Stomach (tissue), 9 donors: Measurements from ENCODE around the gene OSBPL1A. TPM values are rescaled to one million over a fixed set of nuclear protein-coding genes. Genes with fewer than 3 reads are reported as not detected.

Experiments
- DNase-seq, 2 donors: peaks; one replicate each; pipeline versions ENCODE4 v3.0.0 to v3.0.0-alpha.2; 2013 to 2019
- H3K27ac ChIP-seq, 5 donors: fragments of 200-600 bp in 4 of 5; sonication (generic) in 4 of 5; one replicate each; pipeline ENCODE4 v1.5.1; 2013 to 2019; ENCODE audit warnings: mild to moderate bottlenecking in 1 of 5, moderate library complexity in 1 of 5
- H3K27me3 ChIP-seq, 3 donors: fragments of 200-600 bp; sonication (generic); one replicate each; pipeline ENCODE4 v1.5.1; 2017 to 2019; ENCODE audit warnings: mixed run types in 1 of 3
- H3K36me3 ChIP-seq, 4 donors: fragments of 200-600 bp; sonication (generic); 1 replicate in 3 of 4; 2 replicates in 1 of 4; pipeline ENCODE4 v1.5.1; 2016 to 2019
- H3K4me1 ChIP-seq, 4 donors: fragments of 200-600 bp; sonication (generic); one replicate each; pipeline ENCODE4 v1.5.1; 2016 to 2019
- H3K4me3 ChIP-seq, 4 donors: fragments of 200-600 bp; sonication (generic) in 3 of 4; one replicate each; pipeline ENCODE4 v1.5.1; 2016 to 2019; ENCODE audit warnings: mild to moderate bottlenecking in 1 of 4
- H3K9me3 ChIP-seq, 4 donors: fragments of 200-600 bp; sonication (generic); one replicate each; pipeline ENCODE4 v1.5.1; 2016 to 2019
- EP300 ChIP-seq: sonication (generic); formaldehyde crosslinking; IDR thresholded peaks from one replicate; pipeline ENCODE4 v1.6.1; 2017; ENCODE audit warnings: antibody characterized with exemption
- POLR2A ChIP-seq, 4 donors: fragments of 450-650 bp; IDR thresholded peaks; one replicate each; pipeline ENCODE4 v1.6.1; 2016; ENCODE audit warnings: antibody characterized with exemption in 4 of 4, control low read depth in 2 of 4, mild to moderate bottlenecking in 1 of 4, moderate library complexity in 1 of 4
- POLR2AphosphoS5 ChIP-seq, 3 donors: sonication (generic); formaldehyde crosslinking; IDR thresholded peaks; one replicate each; pipeline ENCODE4 v1.6.1; 2016; ENCODE audit warnings: antibody characterized with exemption in 3 of 3
- WGBS, 5 donors: extraction: QIAGEN DNeasy Blood & Tissue Kit in 3 of 5; methylation state at CpG; one replicate each; pipeline versions ENCODE4 v1.1.5 to v1.1.7; 2013 to 2018; 5-methylcytosine and 5-hydroxymethylcytosine counted together
- intact Hi-C: fragments of 100-400 bp; cut with DNase I; formaldehyde crosslinking; loops from one replicate; pipeline ENCODE4 v1.15.1; 2023; ENCODE audit warnings: low total_unique reads
- polyA plus RNA-seq, 3 donors: library from polyadenylated mRNA; stranded (reverse); fragments of 200-250 nt; gene quantifications; one replicate each; pipeline ENCODE4 v1.2.3, GENCODE V29; 2013
- total RNA-seq, 5 donors: library from RNA; depleted of rRNA; stranded (reverse); fragments of >200 nt; gene quantifications; one replicate each; pipeline versions ENCODE4 v1.1.0 to v1.2.3, GENCODE V29; 2014 to 2016
- TF ChIP-seq, protein P1 (sequence below), 7 experiments: fragments of 450-650 bp in 4 of 7; fragments of 200-600 bp in 3 of 7; sonication (generic) in 3 of 7; IDR thresholded peaks; one replicate each; pipeline ENCODE4 v1.5.1; 2016 to 2019; ENCODE audit warnings: antibody characterized with exemption in 7 of 7, control low read depth in 2 of 7, mild to moderate bottlenecking in 1 of 7
- donor health status: healthy with polysubstance abuse.
- donor health status: Bipolar disorder and iron deficiency.
- donor health status: healthy.

OSBPL1A gene
- total and polyA plus RNA-seq, 8 donors = 13.6 to 129 (median 38.8) TPM

DNA sequence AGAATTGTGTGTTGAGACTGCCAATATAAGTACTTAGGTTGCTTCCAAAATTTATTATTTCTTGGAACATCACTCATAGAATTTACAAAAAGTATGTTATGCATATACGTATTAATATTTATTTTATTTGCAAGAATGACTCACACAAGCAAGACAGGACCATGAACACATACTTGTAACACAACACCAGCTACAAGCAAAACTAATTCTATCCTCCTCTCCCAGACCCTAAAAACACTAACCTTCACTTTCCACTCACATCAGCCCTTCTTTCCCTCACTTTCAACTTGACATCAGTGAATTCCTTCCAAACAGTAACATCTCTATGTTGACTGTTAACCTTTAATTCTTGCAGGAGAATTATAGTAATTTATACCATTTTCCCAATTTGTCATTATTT lies 24.3 kb downstream of the OSBPL1A start:
- no peak overlapping the region for H3K4me3 ChIP-seq
- no peaks in the 10 kb centered on the region for H3K4me1 ChIP-seq
- H3K27me3 ChIP-seq = no peaks in the 10 kb centered on the region
- TF ChIP-seq POLR2AphosphoS5 (IDR thresholded peaks at IDR 0.05) (no peak), EP300 (no peak), POLR2A (IDR thresholded peaks at IDR 0.05) (no peak)
- TF ChIP-seq, protein P1, sequence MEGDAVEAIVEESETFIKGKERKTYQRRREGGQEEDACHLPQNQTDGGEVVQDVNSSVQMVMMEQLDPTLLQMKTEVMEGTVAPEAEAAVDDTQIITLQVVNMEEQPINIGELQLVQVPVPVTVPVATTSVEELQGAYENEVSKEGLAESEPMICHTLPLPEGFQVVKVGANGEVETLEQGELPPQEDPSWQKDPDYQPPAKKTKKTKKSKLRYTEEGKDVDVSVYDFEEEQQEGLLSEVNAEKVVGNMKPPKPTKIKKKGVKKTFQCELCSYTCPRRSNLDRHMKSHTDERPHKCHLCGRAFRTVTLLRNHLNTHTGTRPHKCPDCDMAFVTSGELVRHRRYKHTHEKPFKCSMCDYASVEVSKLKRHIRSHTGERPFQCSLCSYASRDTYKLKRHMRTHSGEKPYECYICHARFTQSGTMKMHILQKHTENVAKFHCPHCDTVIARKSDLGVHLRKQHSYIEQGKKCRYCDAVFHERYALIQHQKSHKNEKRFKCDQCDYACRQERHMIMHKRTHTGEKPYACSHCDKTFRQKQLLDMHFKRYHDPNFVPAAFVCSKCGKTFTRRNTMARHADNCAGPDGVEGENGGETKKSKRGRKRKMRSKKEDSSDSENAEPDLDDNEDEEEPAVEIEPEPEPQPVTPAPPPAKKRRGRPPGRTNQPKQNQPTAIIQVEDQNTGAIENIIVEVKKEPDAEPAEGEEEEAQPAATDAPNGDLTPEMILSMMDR (IDR thresholded peaks at IDR 0.05) = no peak
- H3K27ac ChIP-seq = no peak overlapping the region
- 86 to 95% (median 88%) methylated on average over 1 of the region's 1 CpG for WGBS, 5 donors
- H3K9me3 ChIP-seq = no peaks in the 10 kb centered on the region
- intact Hi-C loops = no loop called here
- H3K36me3 ChIP-seq = peaks cover 3 to 37% (median 36%) of the 10 kb centered on the region in 4 donors
- DNase-seq = no peak

DNA sequence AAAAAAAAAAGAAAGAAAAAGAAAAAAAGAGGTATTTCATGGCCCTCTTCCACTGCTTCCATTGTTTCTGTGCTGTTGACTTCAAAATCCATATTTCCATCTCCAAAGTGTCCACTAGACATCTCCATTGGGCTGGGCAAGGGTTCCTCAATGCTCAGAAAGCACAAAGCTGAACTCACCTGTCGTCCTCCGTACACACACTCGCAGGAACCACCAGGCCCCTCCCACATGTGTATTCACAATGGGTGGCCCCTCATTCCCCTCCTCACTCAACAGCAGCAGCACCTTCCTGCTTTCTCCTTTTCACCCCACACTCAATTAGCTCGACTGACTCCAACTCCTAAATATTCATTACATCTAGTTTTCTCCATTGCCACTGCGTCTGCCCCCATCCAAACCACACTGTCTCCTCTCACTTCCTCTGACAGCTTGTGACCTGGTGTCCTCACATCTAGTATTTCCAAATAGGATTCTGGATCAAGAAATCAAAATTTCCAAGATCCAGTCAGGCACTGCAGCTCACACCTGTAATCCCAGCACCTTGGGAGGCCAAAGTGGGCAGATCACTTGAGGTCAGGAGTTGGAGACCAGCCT lies 25.2 kb downstream of the OSBPL1A start:
- no peaks in the 10 kb centered on the region for H3K27me3 ChIP-seq
- H3K27ac ChIP-seq = no peak overlapping the region
- no peak for TF ChIP-seq POLR2A (IDR thresholded peaks at IDR 0.05)
- no peak for TF ChIP-seq POLR2AphosphoS5 (IDR thresholded peaks at IDR 0.05)
- TF ChIP-seq EP300 = no peak
- TF ChIP-seq, protein P1 (IDR thresholded peaks at IDR 0.05) = no peak
- no peaks in the 10 kb centered on the region for H3K4me1 ChIP-seq
- H3K4me3 ChIP-seq = no peak overlapping the region
- DNase-seq = no peak
- H3K9me3 ChIP-seq = no peaks in the 10 kb centered on the region
- 85 to 93% (median 88%) methylated on average over 5 of the region's 5 CpGs for WGBS, 5 donors
- intact Hi-C loops = no loop called here
- peaks cover 3 to 39% (median 37%) of the 10 kb centered on the region in 4 donors for H3K36me3 ChIP-seq

DNA sequence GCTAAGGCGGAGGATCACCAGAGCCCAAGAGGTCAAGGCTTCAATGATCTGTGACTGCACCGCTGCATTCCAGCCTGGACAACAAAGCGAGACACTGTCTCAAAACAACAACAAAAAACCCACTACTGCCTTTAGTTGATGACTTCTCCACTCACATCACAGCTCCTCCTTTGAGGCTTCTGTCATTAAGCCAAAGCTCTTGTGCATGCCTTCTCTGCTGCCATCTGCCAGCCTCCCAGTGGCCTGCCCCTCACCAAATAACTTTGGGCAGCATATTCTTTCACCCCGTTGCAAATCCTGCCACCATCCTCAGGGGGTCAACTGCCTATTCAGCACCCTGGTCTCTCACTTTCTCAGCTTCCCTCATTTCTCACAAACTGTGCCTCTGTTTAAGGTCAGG lies 27.5 kb downstream of the OSBPL1A start:
- Histone ChIP-seq H3K27me3 (no peaks in the 10 kb centered on the region), H3K27ac (no peak overlapping the region), H3K4me3 (no peak overlapping the region), H3K36me3 (peaks cover 0 to 30% (median 23%) of the 10 kb centered on the region in 4 donors), H3K9me3 (no peaks in the 10 kb centered on the region), H3K4me1 (no peaks in the 10 kb centered on the region)
- DNase-seq = no peak
- intact Hi-C loops = no loop called here
- 83 to 89% (median 86%) methylated on average over 4 of the region's 4 CpGs for WGBS, 5 donors
- TF ChIP-seq EP300 = no peak
- TF ChIP-seq POLR2AphosphoS5 (IDR thresholded peaks at IDR 0.05) = no peak
- TF ChIP-seq, protein P1 (IDR thresholded peaks at IDR 0.05) = no peak
- no peak for TF ChIP-seq POLR2A (IDR thresholded peaks at IDR 0.05)

DNA sequence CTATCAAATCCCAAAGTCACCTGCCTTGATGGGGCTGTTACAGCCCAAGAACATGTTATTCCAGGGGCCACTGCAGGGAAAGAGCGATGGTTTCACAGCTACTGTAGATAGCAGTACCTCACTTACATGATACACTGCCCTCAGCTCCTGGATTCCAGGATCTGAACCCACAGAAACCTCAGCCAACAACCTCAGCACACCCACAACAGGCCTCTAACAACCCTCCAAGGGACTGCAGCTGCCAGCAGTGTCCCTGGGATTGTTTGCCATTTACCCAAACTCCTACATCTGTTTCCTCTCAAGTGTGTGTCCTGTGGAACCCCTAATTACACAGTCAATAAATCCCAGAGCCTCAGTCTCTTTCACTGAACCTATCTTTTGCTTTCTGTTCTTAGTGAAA lies 28.2 kb downstream of the OSBPL1A start:
- H3K27me3 ChIP-seq = no peaks in the 10 kb centered on the region
- DNase-seq = no peak
- TF ChIP-seq EP300 (no peak), POLR2A (IDR thresholded peaks at IDR 0.05) (no peak), POLR2AphosphoS5 (IDR thresholded peaks at IDR 0.05) (no peak)
- TF ChIP-seq, protein P1 (IDR thresholded peaks at IDR 0.05) = no peak
- intact Hi-C loops = no loop called here
- H3K4me1 ChIP-seq = no peaks in the 10 kb centered on the region
- H3K4me3 ChIP-seq = no peak overlapping the region
- peaks cover 0 to 23% (median 17%) of the 10 kb centered on the region in 4 donors for H3K36me3 ChIP-seq
- no peaks in the 10 kb centered on the region for H3K9me3 ChIP-seq
- H3K27ac ChIP-seq = no peak overlapping the region
- 88 to 100% (median 95%) methylated on average over 1 of the region's 1 CpG for WGBS, 5 donors
